T-helper 1 cell (primary cell): ENCODE data around the gene CMC1.

Source experiments
- DNase-seq, 5 donors: peaks; one replicate each; pipeline ENCODE4 v3.0.0-alpha.2; 2012 to 2020

CMC1 gene

GRCh38 chr3:28301688-28302087, 60.3 kb downstream of the CMC1 start:
- DNase-seq: no peak

GRCh38 chr3:28308196-28308595, 66.8 kb downstream of the CMC1 start:
- DNase-seq: no peak

GRCh38 chr3:28315711-28316110, 74.3 kb downstream of the CMC1 start:
- DNase-seq: no peak

GRCh38 chr3:28316226-28316625, 74.8 kb downstream of the CMC1 start:
- DNase-seq: no peak

- peak in 3 of 5 donors; percentile 15 to 62 (median 33) for DNase-seq
Observed at GRCh38 chr3:28317438-28318022, 76.1 kb downstream of the CMC1 start.

GRCh38 chr3:28320981-28321380, 79.6 kb downstream of the CMC1 start:
- DNase-seq: no peak

GRCh38 chr3:28322464-28322863, 81.0 kb downstream of the CMC1 start:
- DNase-seq: no peak

GRCh38 chr3:28326458-28326926, 85.1 kb downstream of the CMC1 start:
- DNase-seq: peak in 2 of 5 donors; percentile 16 to 88

- DNase-seq: peak in 1 of 5 donors; percentile 54
Observed at GRCh38 chr3:28328188-28329151, 87.1 kb downstream of the CMC1 start.

- DNase-seq: no peak
Observed at GRCh38 chr3:28334552-28334951, 93.1 kb downstream of the CMC1 start.

GRCh38 chr3:28335246-28335645, 93.8 kb downstream of the CMC1 start:
- DNase-seq: no peak

GRCh38 chr3:28337230-28337629, 95.8 kb downstream of the CMC1 start:
- no peak for DNase-seq

- DNase-seq: no peak
Observed at GRCh38 chr3:28343144-28343543, 101.7 kb downstream of the CMC1 start.

- DNase-seq: no peak
Observed at GRCh38 chr3:28345690-28346089, 104.3 kb downstream of the CMC1 start.

GRCh38 chr3:28347374-28348264, 106.2 kb downstream of the CMC1 start:
- DNase-seq: no peak

- DNase-seq: no peak
Observed at GRCh38 chr3:28348265-28348628, 106.8 kb downstream of the CMC1 start.

GRCh38 chr3:28348629-28349468, 107.4 kb downstream of the CMC1 start, which contains the start of the genes AZI2 and ZCWPW2:
TSS of gene AZI2 (minus strand) at chr3:28348824. CDS start at chr3:28340617, 8,207 bp downstream.
TSS of gene ZCWPW2 (plus strand) at chr3:28348721. CDS start at chr3:28413069, 64,348 bp downstream.
- peak; percentile 80 to 95 (median 88) for DNase-seq

- no peak for DNase-seq
Observed at GRCh38 chr3:28349469-28350000, 108.1 kb downstream of the CMC1 start.
